Heart right ventricle (tissue), 16 donors: ENCODE results near the gene EWSR1. TPM values are rescaled to one million over a fixed set of nuclear protein-coding genes. Genes with fewer than 3 reads are reported as not detected.

ENCODE experiments used
- ATAC-seq, 8 donors: fragments of 200-7000 bp; cut with Tn5 transposase; one replicate each; pipeline ENCODE4 v1.9.1; 2020; ENCODE audit warnings: mild to moderate bottlenecking in 8 of 8, moderate library complexity in 8 of 8, moderate number of reproducible peaks in 1 of 8
- DNase-seq, 2 donors: peaks; one replicate each; pipeline ENCODE4 v3.0.0-alpha.2; 2020
- H3K27ac ChIP-seq, 10 donors: fragments of 200-600 bp; sonication (generic) in 2 of 10; one replicate each; pipeline versions ENCODE4 v1.5.0 to v1.8.0; 2020 to 2022; ENCODE audit warnings: mild to moderate bottlenecking in 3 of 10
- H3K27me3 ChIP-seq, 7 donors: fragments of 200-600 bp; one replicate each; pipeline ENCODE4 v1.8.0; 2021 to 2022; ENCODE audit warnings: mild to moderate bottlenecking in 2 of 7
- H3K36me3 ChIP-seq, 9 donors: fragments of 200-600 bp; sonication (generic) in 1 of 9; one replicate each; pipeline versions ENCODE4 v1.5.0 to v1.8.0; 2020 to 2022; ENCODE audit warnings: mild to moderate bottlenecking in 2 of 9
- H3K4me1 ChIP-seq, 9 donors: fragments of 200-600 bp; sonication (generic) in 1 of 9; one replicate each; pipeline versions ENCODE4 v1.5.0 to v1.8.0; 2020 to 2022; ENCODE audit warnings: mild to moderate bottlenecking in 4 of 9
- H3K4me3 ChIP-seq, 10 donors: fragments of 200-600 bp; sonication (generic) in 2 of 10; one replicate each; pipeline versions ENCODE4 v1.5.0 to v1.8.0; 2020 to 2022; ENCODE audit warnings: mild to moderate bottlenecking in 7 of 10, moderate library complexity in 2 of 10
- H3K9me3 ChIP-seq, 11 donors: fragments of 200-600 bp in 10 of 11; sonication (generic) in 2 of 11; one replicate each; pipeline versions ENCODE4 v1.5.0 to v1.8.0; 2013 to 2022; ENCODE audit warnings: mild to moderate bottlenecking in 2 of 11, control low read depth in 1 of 11, moderate library complexity in 1 of 11
- CTCF ChIP-seq, 9 donors: fragments of 200-600 bp; sonication (generic) in 2 of 9; IDR thresholded peaks; one replicate each; pipeline versions ENCODE4 v1.5.0 to v1.8.0; 2021 to 2022; ENCODE audit warnings: antibody characterized with exemption in 9 of 9, mild to moderate bottlenecking in 5 of 9, moderate library complexity in 1 of 9
- WGBS, 2 donors: extraction: QIAGEN DNeasy Blood & Tissue Kit; methylation state at CpG; one replicate each; pipeline ENCODE4 v1.1.7; 2013; ENCODE audit warnings: inconsistent platforms in 1 of 2; 5-methylcytosine and 5-hydroxymethylcytosine counted together
- intact Hi-C, 10 donors: fragments of 100-400 bp; cut with DNase I; formaldehyde crosslinking; loops; one replicate each; pipeline versions ENCODE4 v1.11.1 to v1.14.2; 2022
- microRNA-seq, 2 donors: library from miRNA; unstranded; fragments of <30 nt; microRNA quantifications; one replicate each; pipeline ENCODE4 v1.2.0, GENCODE V29; 2021
- polyA plus RNA-seq, 2 donors: library from polyadenylated mRNA; stranded (reverse); fragments of 200-250 nt; gene quantifications; one replicate each; pipeline ENCODE4 v1.2.3, GENCODE V29; 2013
- total RNA-seq, 10 donors: library from RNA; stranded (reverse); fragmentation: NEBNext Ultra II Directional in 3 of 10; extraction: Animal tissue kit (Norgen Biotek cat#: 25700) in 3 of 10; gene quantifications; one replicate each; pipeline versions ENCODE4 v1.2.1 to v1.2.4, GENCODE V29; 2021 to 2023
- donor health status: Arrhythmogenic right ventricular cardiomyopathy.
- donor health status: ischemic (EF 13 %, LVEDD 7.1; RV severe dilation, severe dysfunction).
- donor health status: healthy with polysubstance abuse.
- donor health status: DM: no; HTN: yes; CAD: no.
- donor health status: DM: no; HTN: no; CAD: no.
- donor health status: ischemic (EF 25% LVEDD 6.9; RV normal size, moderate dysfunction).
- donor health status: ischemic (EF 25% LVEDD 5.7; RV mildly dilated, moderate dysfunction).
- donor health status: healthy.
- donor health status: DM: yes; HTN: yes; CAD: no.
- donor health status: Ischemic cardiomyopathy.
- donor health status: ischemic (EF 35%, LVEDD 5.7; RV mildly dilated, moderate dysfunction).
- donor health status: nonischemic (EF 11% LVEDD 7.7; RV severe dilation, severe dysfunction).
- donor health status: DM: yes; HTN: yes; CAD: no.
- donor health status: PGD.
- donor health status: ischemic (EF 29% LVEDD 5.4; RV normal size, mild dysfunction).
- donor health status: nonischemic (EF 23%, LVEDD 6.1; RV moderate dilation, normal function).

Gene EWSR1
- total and polyA plus RNA-seq, 12 donors = 105 to 153 (median 137) TPM

GRCh38 chr22:29348041-29348440 is 80.0 kb downstream of the EWSR1 start:
- 83 to 89% methylated on average over 2 of the region's 2 CpGs for WGBS, 2 donors
- H3K36me3 ChIP-seq = peaks cover 0 to 100% (median 54%) of the 10 kb centered on the region in 9 donors
- H3K4me3 ChIP-seq = no peak overlapping the region
- H3K4me1 ChIP-seq = peaks cover 0 to 38% (median 17%) of the 10 kb centered on the region in 9 donors
- TF ChIP-seq CTCF (IDR thresholded peaks at IDR 0.05) = no peak
- no peaks in the 10 kb centered on the region for H3K27me3 ChIP-seq
- H3K27ac ChIP-seq = no peak overlapping the region
- H3K9me3 ChIP-seq = no peaks in the 10 kb centered on the region
- ATAC-seq (no peak), DNase-seq (no peak)
- intact Hi-C loops = no loop called here

GRCh38 chr22:29348956-29349355 is 80.9 kb downstream of the EWSR1 start:
- TF ChIP-seq CTCF (IDR thresholded peaks at IDR 0.05) = no peak
- no peak for ATAC-seq
- H3K27me3 ChIP-seq = no peaks in the 10 kb centered on the region
- H3K36me3 ChIP-seq = peaks cover 0 to 100% (median 57%) of the 10 kb centered on the region in 9 donors
- no peak for DNase-seq
- peaks cover 0 to 29% (median 13%) of the 10 kb centered on the region in 9 donors for H3K4me1 ChIP-seq
- intact Hi-C loops = no loop called here
- H3K27ac ChIP-seq = no peak overlapping the region
- 91 to 94% methylated on average over 18 of the region's 18 CpGs for WGBS, 2 donors
- no peak overlapping the region for H3K4me3 ChIP-seq
- no peaks in the 10 kb centered on the region for H3K9me3 ChIP-seq

Small RNAs within 50 kb of the gene (microRNA-seq; reads per million reads assigned to microRNA genes)
- 7.2 to 10.2 reads per million in 2 donors for gene MIR3653

Other genes with a start within 250 kb of the EWSR1 start
- gene C22orf31, start 206.4 kb upstream of the EWSR1 start, total RNA-seq = under 1 TPM in 1 of 10 donors, not detected in 9; 0.24 TPM
- not detected for gene C22orf31, start 206.4 kb upstream of the EWSR1 start, polyA plus RNA-seq
- 10 to 100 TPM; 16.1 to 46.3 (median 37.5) TPM for gene KREMEN1, start 195.2 kb upstream of the EWSR1 start, total RNA-seq
- gene KREMEN1, start 195.2 kb upstream of the EWSR1 start, polyA plus RNA-seq = 10 to 100 TPM in 1 of 2 donors, 1 to 10 TPM in 1; 7.4 to 14.9 TPM
- 1 to 10 TPM in 1 of 10 donors, under 1 TPM in 8, not detected in 1; 0.26 to 1.1 (median 0.42) TPM for gene EMID1, start 62.4 kb upstream of the EWSR1 start, total RNA-seq
- under 1 TPM; 0.22 to 0.23 TPM for gene EMID1, start 62.4 kb upstream of the EWSR1 start, polyA plus RNA-seq
- 10 to 100 TPM in 9 of 10 donors, 1 to 10 TPM in 1; 7.0 to 18.0 (median 12.2) TPM for gene RHBDD3, start 287 bp upstream of the EWSR1 start, total RNA-seq
- gene RHBDD3, start 287 bp upstream of the EWSR1 start, polyA plus RNA-seq = 10 to 100 TPM; 17.3 to 25.8 TPM
- gene GAS2L1, start 38.4 kb downstream of the EWSR1 start, total RNA-seq = 10 to 100 TPM; 10.9 to 35.4 (median 13.6) TPM
- 10 to 100 TPM; 29.6 to 45.0 TPM for gene GAS2L1, start 38.4 kb downstream of the EWSR1 start, polyA plus RNA-seq
- gene RASL10A, start 47.4 kb downstream of the EWSR1 start, total RNA-seq = 1 to 10 TPM in 8 of 10 donors, under 1 TPM in 2; 0.87 to 4.3 (median 1.6) TPM
- 1 to 10 TPM; 3.1 to 3.8 TPM for gene RASL10A, start 47.4 kb downstream of the EWSR1 start, polyA plus RNA-seq
- gene AP1B1, start 120.3 kb downstream of the EWSR1 start, total RNA-seq = 10 to 100 TPM; 25.8 to 51.5 (median 29.6) TPM
- gene AP1B1, start 120.3 kb downstream of the EWSR1 start, polyA plus RNA-seq = 10 to 100 TPM; 18.4 to 29.1 TPM
- gene RFPL1, start 170.3 kb downstream of the EWSR1 start, total RNA-seq = not detected
- gene RFPL1, start 170.3 kb downstream of the EWSR1 start, polyA plus RNA-seq = not detected
- gene NEFH, start 211.9 kb downstream of the EWSR1 start, total RNA-seq = under 1 TPM in 7 of 10 donors, not detected in 3; 0.12 to 0.60 (median 0.18) TPM
- under 1 TPM; 0.07 to 0.14 TPM for gene NEFH, start 211.9 kb downstream of the EWSR1 start, polyA plus RNA-seq